ENCODE data around the gene TLCD3A.
"Not testable (repeated sequence)": the region's sequence is repeated elsewhere in the genome, so short reads cannot be mapped to it uniquely, and the experiment has no call there.

The TLCD3A gene

DNA sequence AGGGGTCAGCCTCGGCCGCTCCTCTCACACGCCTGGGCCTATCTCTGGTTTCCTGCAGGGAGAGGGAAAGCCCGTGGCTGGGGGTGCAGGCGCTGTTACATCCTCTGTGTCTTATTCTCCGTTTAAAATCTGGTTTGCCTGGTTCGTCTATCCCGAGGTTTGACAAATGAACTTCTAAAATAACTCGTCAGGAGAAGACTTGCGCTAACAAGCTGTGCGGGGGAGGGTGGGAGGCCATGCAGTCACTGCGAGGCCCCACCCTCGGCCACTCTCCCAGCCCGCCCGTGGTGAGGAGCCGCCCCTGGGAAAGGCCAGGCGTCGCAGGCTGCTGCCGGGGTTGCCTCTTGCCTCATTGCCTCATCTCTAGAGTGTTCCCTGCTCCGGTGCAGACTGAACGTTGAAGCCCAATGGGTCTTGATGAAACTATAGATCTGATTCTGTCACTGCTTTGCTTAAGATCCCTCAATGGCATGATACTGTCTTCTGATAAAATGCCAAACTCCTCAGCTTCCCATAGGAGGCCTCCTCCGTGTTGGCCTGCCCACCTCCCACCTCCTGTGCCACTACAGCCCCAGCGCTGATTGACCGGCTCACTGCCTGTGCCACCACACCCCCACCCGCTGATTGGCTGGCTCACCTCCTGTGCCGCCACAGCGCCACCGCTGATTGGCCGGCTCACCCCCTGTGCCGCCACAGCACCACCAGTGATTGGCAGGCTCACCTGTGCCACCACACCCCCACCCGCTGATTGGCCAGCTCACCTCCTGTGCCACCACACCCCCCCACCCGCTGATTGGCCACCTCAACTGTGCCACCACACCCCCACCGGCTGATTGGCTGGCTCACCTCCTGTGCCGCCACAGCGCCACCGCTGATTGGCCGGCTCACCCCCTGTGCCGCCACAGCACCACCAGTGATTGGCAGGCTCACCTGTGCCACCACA lies 57.8 kb downstream of the TLCD3A start:
- not testable (repeated sequence) for DNase-seq

GRCh38 chr17:790874-791247 lies 58.5 kb downstream of the TLCD3A start:
- DNase-seq = not testable (repeated sequence)

DNA sequence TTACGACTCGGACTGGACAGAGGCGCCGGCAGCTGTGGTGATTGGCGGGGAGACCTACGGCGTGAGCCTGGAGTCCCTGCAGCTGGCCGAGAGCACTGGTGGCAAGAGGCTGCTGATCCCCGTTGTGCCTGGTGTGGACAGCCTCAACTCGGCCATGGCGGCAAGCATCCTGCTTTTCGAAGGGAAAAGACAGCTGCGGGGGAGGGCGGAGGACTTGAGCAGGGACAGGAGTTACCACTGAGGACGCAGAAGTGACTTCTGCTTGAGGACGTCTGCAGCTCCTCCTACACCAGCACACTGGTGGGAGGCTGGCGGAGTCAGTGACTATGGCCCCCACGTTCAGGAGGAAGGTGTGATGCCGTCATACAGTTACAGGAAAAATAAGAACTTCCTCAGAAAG lies 59.4 kb downstream of the TLCD3A start:
- no peak for DNase-seq

GRCh38 chr17:792277-792676 lies 59.9 kb downstream of the TLCD3A start:
- no peak for DNase-seq

Data from activated effector memory CD4-positive, alpha-beta T cell treated with Interleukin-2 at 50 U/mL for 16 hours (primary cell).